K562 (cell line): Measurements from ENCODE around the gene CHCHD6. TPM values are rescaled to one million over a fixed set of nuclear protein-coding genes. Genes with fewer than 3 reads are reported as not detected.

Experiments used
- ATAC-seq: fragments of 200-7000 bp; cut with Tn5 transposase; 3 replicates; pipeline ENCODE4 v1.9.1; 2020; ENCODE audit warnings: moderate library complexity
- BruUV-seq: library from RNA; stranded (reverse); fragments of 400-500 nt; replicated peaks from 2 replicates; lab custom pipeline; 2021; lab: Mats Ljungman, UMichigan
- CTCF ChIA-PET: fragments of 300-600 bp; formaldehyde crosslinking; extraction: SDS; loops from one replicate; lab custom pipeline; 2021; ENCODE audit warnings: low intra/inter-chr PET ratio; lab: Yijun Ruan, JAX
- POLR2A ChIA-PET: fragments of 300-600, 350-650 bp; sonication (Branson Sonifier 250); formaldehyde crosslinking; extraction: SDS; loops from one replicate; lab custom pipeline; 2021; ENCODE audit warnings: antibody characterized with exemption, inconsistent platforms; lab: Yijun Ruan, JAX
- DNase-seq, 4 experiments: peaks; one replicate each; pipeline versions ENCODE4 v3.0.0 to v3.0.0-alpha.2; 2011 to 2018; ENCODE audit warnings: low spot score in 3 of 4, mixed read lengths in 3 of 4; ENCODE audit errors: extremely low read depth in 1 of 4
- FAIRE-seq: peaks from 2 replicates; lab custom pipeline; 2011; peaks lifted over from hg19 to GRCh38; lab: Jason Lieb, UNC
- H2AFZ ChIP-seq: 2 replicates; pipeline ENCODE4 v1.6.0; 2011; ENCODE audit warnings: low read depth, low read length, control low read depth, inconsistent platforms
- H3K27ac ChIP-seq: fragments of 200-600 bp; 3 replicates; pipeline ENCODE4 v1.8.0; 2011; ENCODE audit warnings: low read depth, mild to moderate bottlenecking, control low read depth, inconsistent platforms, low read length, moderate library complexity, mixed read lengths; ENCODE audit errors: extremely low read depth
- H3K27me3 ChIP-seq, 2 experiments: fragments of 300-600 bp in 1 of 2; 2 replicates in 1 of 2; 3 replicates in 1 of 2; pipeline versions ENCODE4 v1.6.0 to v1.8.0; 2011; ENCODE audit warnings: inconsistent platforms in 2 of 2, low read length in 2 of 2, mild to moderate bottlenecking in 1 of 2, mixed read lengths in 1 of 2, moderate library complexity in 1 of 2; ENCODE audit not compliant: control insufficient read depth in 2 of 2, insufficient read depth in 2 of 2
- H3K36me3 ChIP-seq: fragments of 300-600 bp; 3 replicates; pipeline ENCODE4 v1.8.0; 2011; ENCODE audit warnings: mild to moderate bottlenecking, low read length, inconsistent platforms; ENCODE audit not compliant: control insufficient read depth, insufficient read depth
- H3K4me1 ChIP-seq, 2 experiments: fragments of 200-600 bp in 1 of 2; replicated peaks in 1 of 2; 2 replicates in 1 of 2; 3 replicates in 1 of 2; pipeline versions ENCODE4 v1.5.1 to v1.8.0; 2011; ENCODE audit warnings: inconsistent platforms in 2 of 2, low read length in 2 of 2, mild to moderate bottlenecking in 1 of 2, mixed read lengths in 1 of 2, moderate library complexity in 1 of 2; ENCODE audit not compliant: control insufficient read depth in 2 of 2, insufficient read depth in 2 of 2
- H3K4me2 ChIP-seq: 2 replicates; pipeline ENCODE4 v1.6.1; 2011; ENCODE audit warnings: low read length, control low read depth, inconsistent platforms, mixed read lengths; ENCODE audit not compliant: insufficient read depth
- H3K4me3 ChIP-seq: fragments of 200-600 bp; sonication (generic), shearing (Covaris generic); 2 replicates; pipeline ENCODE4 v1.5.1; 2016; ENCODE audit warnings: control low read depth, inconsistent platforms
- H3K79me2 ChIP-seq: fragments of 200-600 bp; 3 replicates; pipeline ENCODE4 v1.8.0; 2011; ENCODE audit warnings: low read length, inconsistent platforms; ENCODE audit not compliant: control insufficient read depth, insufficient read depth
- H3K9ac ChIP-seq, 2 experiments: 2 replicates each; pipeline versions ENCODE4 v1.6.0 to v1.6.1; 2011; ENCODE audit warnings: low read depth in 2 of 2, low read length in 2 of 2, control low read depth in 1 of 2, inconsistent platforms in 1 of 2, mild to moderate bottlenecking in 1 of 2, mixed read lengths in 1 of 2; ENCODE audit not compliant: insufficient read depth in 1 of 2
- H3K9me1 ChIP-seq: one replicate; pipeline ENCODE4 v1.6.0; 2011; ENCODE audit warnings: inconsistent platforms, mild to moderate bottlenecking, low read length, moderate library complexity; ENCODE audit not compliant: control insufficient read depth, insufficient read depth
- H3K9me3 ChIP-seq: replicated peaks from 2 replicates; pipeline ENCODE4 v1.5.1; 2011; ENCODE audit warnings: low read depth, low read length, inconsistent platforms; ENCODE audit not compliant: control insufficient read depth, insufficient read depth
- H4K20me1 ChIP-seq: replicated peaks from 2 replicates; pipeline ENCODE4 v1.6.1; 2011; ENCODE audit warnings: low read length, inconsistent platforms, mixed read lengths; ENCODE audit not compliant: control insufficient read depth, insufficient read depth
- CTCF ChIP-seq, 3 experiments: IDR thresholded peaks in 2 of 3; conservative IDR thresholded peaks in 1 of 3; 2 replicates each; pipeline ENCODE4 v1.5.1; 2011 to 2012; ENCODE audit warnings: low read length in 3 of 3, mild to moderate bottlenecking in 3 of 3, control low read depth in 2 of 3, improper control_type of control experiment in 1 of 3, inconsistent platforms in 1 of 3, low read depth in 1 of 3, mixed read lengths in 1 of 3, moderate library complexity in 1 of 3; ENCODE audit not compliant: insufficient read depth in 2 of 3
- PHB ChIP-seq: fragments of 250-450 bp; sonication (Bioruptor Pico); IDR thresholded peaks from 2 replicates; pipeline ENCODE4 v1.5.0; 2021
- POLR2G ChIP-seq: fragments of 200-400 bp; formaldehyde crosslinking; IDR thresholded peaks from 2 replicates; pipeline ENCODE4 v1.6.1; 2017; ENCODE audit warnings: low read depth, mild to moderate bottlenecking, antibody characterized with exemption, low read length, moderate library complexity
- WGBS: fragments of 100-300 bp; shearing (Covaris generic); methylation state at CpG from one replicate; pipeline ENCODE4 v1.1.6; 2016; ENCODE audit warnings: low coverage, mixed read lengths; ENCODE audit not compliant: insufficient coverage; ENCODE audit errors: missing lambda C conversion rate; 5-methylcytosine and 5-hydroxymethylcytosine counted together
- in situ Hi-C: fragments of 300-500 bp; cut with MboI; formaldehyde crosslinking; loops from 4 replicates; pipeline ENCODE4 v1.15.0; 2018; ENCODE audit warnings: inconsistent platforms, mixed read lengths
- intact Hi-C: fragments of 100-400 bp; cut with micrococcal nuclease; formaldehyde crosslinking; loops from 2 replicates; pipeline ENCODE4 v1.14.2; 2022
- polyA plus RNA-seq, 8 experiments: library from polyadenylated mRNA; depleted of rRNA in 4 of 8; stranded (reverse) in 5 of 8; unstranded in 3 of 8; fragments of >200 nt; fragmentation: Nextera tagmentation in 2 of 8; fragmentation: Illumina TruSeq in 1 of 8; extraction: Ambion mirVana in 2 of 8; extraction: Trizol in 1 of 8; gene quantifications; 2 replicates each; pipeline versions ENCODE4 v1.2.1 to v1.2.3, GENCODE V29; 2011 to 2014; ENCODE audit warnings: inconsistent platforms in 1 of 8, missing spikeins in 1 of 8
- total RNA-seq, 7 experiments: library from RNA; depleted of rRNA in 6 of 7; stranded (reverse); fragments of >200 nt in 6 of 7; fragmentation: Illumina TruSeq in 2 of 7; extraction: Trizol in 2 of 7; gene quantifications; 2 replicates each; pipeline versions ENCODE4 v1.2.1 to v1.2.3, GENCODE V29; 2011 to 2021; ENCODE audit warnings: low replicate concordance in 1 of 7

Gene CHCHD6
- total and polyA plus RNA-seq, 9 of the 15 experiments (the other 6 are each of a cell fraction or from before 2014, with no cell fraction given) = 4.6 to 18.6 (median 10.9) TPM

DNA sequence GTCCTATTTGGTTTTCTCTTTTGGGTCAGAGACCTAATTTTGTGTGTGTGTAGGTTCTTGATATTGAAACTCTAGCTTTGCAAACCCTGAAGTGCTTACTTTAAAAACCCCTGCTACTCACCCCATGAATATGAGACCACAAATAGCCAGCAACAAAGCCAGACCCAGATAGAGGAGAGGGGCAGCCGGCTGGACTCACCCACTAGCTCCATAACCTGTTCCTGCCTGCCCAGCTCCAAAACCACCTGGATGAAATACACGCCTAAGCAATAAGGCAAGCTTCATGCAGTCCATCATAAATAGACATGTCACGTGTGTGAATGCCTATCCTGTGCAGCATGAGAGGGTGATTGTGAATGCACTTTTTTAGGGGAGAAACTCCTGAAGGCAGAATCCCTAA is 45.5 kb upstream of the CHCHD6 start:
- Histone ChIP-seq H3K4me2 (no peak overlapping the region), H3K27ac (no peak overlapping the region), H2AFZ (no peak overlapping the region), H3K9me3 (no peaks in the 10 kb centered on the region), H3K4me3 (no peak overlapping the region), H3K9ac (no peak overlapping the region), H3K36me3 (no peaks in the 10 kb centered on the region), H3K4me1 (peaks cover 0 to 8% of the 10 kb centered on the region in 2 experiments; a peak in 2 of 5 replicates), H3K79me2 (no peaks in the 10 kb centered on the region), H4K20me1 (no peaks in the 10 kb centered on the region), H3K9me1 (no peaks in the 10 kb centered on the region), H3K27me3 (peaks cover 0 to 37% of the 10 kb centered on the region in 2 experiments; a peak in 2 of 5 replicates)
- in situ Hi-C loops = no loop called here
- TF ChIP-seq PHB (CRISPR knock-in tag) = no peak
- DNase-seq (no peak), FAIRE-seq (no peak), ATAC-seq (no peak)
- intact Hi-C loops = no loop called here
- WGBS = 0% methylated on average over 3 of the region's 3 CpGs
- no TSS peak for BruUV-seq
- ChIA-PET CTCF (no interaction called here), POLR2A (interaction anchor here (0.6 kb wide), 1 partner anchor 24 kb away, joined by 5 read pairs; no protein-coding TSS in a partner anchor)

DNA sequence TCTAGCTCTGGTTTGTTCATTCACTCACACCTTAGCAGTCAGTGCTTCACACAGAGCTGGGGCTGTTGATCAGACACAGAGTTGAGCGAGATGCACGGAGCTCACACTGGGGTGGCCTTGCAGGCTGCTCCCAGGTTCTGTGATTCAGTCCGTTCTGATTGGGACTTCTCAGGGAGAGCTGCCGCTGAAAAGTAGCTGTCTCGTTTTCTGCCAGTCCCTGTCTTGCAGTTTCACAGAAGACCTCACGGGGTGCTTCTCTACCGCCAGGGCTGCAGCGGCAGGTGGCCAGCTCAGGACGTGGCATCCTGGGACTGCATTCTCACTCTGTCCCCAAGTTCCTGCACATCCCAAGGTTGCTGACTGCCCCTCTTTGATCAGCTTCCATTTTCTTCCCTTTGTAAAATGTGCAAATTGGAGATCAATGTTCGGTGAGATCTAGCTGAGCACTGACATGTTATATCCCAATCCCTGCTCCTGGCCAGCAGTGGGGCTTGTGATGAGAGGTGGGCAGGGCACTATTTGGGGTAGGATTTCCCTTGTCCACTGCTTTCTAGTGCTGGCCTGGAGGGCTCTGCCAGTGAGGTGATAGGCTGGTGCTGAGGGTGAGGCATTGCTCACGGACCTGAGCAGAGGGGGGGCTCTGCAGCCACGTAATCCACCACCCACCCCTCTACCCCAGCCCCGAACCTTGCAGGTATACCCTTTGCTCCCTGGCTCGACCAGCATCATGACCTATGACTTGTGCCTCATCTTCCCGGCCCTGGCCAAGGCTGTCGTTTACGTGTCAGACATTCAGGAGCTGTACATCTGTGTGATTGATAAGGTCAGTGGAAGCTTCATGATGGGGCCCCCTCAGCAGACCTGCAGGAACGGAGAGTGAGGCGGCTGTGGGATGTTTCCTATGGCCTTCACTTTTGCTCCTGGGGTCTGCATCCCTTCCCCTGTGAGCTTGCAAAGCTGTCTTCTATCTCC is 43.8 kb upstream of the CHCHD6 start:
- peaks cover 0 to 49% of the 10 kb centered on the region in 2 experiments; a peak in 2 of 5 replicates for H3K27me3 ChIP-seq
- no TSS peak for BruUV-seq
- no peaks in the 10 kb centered on the region for H3K9me3 ChIP-seq
- H2AFZ ChIP-seq = no peak overlapping the region
- ATAC-seq = peak; percentile 58; the same call in 2 of the 3 replicates
- in situ Hi-C loops (no loop called here), intact Hi-C loops (loop anchor here (10.0 kb wide), 1 partner anchor 135 kb away; the partner anchor contains the start of gene CHST13)
- ChIA-PET POLR2A (interaction anchor here (0.5 to 0.9 kb wide), 3 partner anchors 77 to 328 kb away, joined by 4 read pairs; no protein-coding TSS in a partner anchor), CTCF (no interaction called here)
- no peak overlapping the region for H3K4me2 ChIP-seq
- no peak for FAIRE-seq
- WGBS = 2% methylated on average over 16 of the region's 19 CpGs
- TF ChIP-seq POLR2G (no peak), CTCF (IDR thresholded peaks at IDR 0.05 in 2 of 3, conservative IDR thresholded peaks at IDR 0.05 in 1 of 3; ENCODE audit: insufficient read depth in 2 of 3, low read depth in 1 of 3, low read length in 3 of 3) (peak; percentile 8 to 26 (median 11); a peak in 1 of 6 replicates)
- no peaks in the 10 kb centered on the region for H3K9me1 ChIP-seq
- DNase-seq = no peak
- no peaks in the 10 kb centered on the region for H3K4me1 ChIP-seq
- H3K9ac ChIP-seq = no peak overlapping the region
- no peak overlapping the region for H3K27ac ChIP-seq
- no peaks in the 10 kb centered on the region for H3K36me3 ChIP-seq
- no peaks in the 10 kb centered on the region for H4K20me1 ChIP-seq
- no peaks in the 10 kb centered on the region for H3K79me2 ChIP-seq
- no peak overlapping the region for H3K4me3 ChIP-seq
